ENCODE results near the gene PLA2G4D.

The PLA2G4D gene

GRCh38 chr15:42140383-42141070 lies 46.2 kb upstream of the PLA2G4D start:
- Histone ChIP-seq H3K79me2 (no peaks in the 10 kb centered on the region), H3K27ac (no peak overlapping the region), H2AFZ (no peak overlapping the region), H3K36me3 (ENCODE audit: control insufficient read depth, insufficient read depth, low read length) (no peaks in the 10 kb centered on the region), H3K4me2 (ENCODE audit: low read length) (no peak overlapping the region), H3K9ac (no peak overlapping the region), H3K4me3 (ENCODE audit: low read depth, low read length) (no peak overlapping the region), H3K4me1 (no peaks in the 10 kb centered on the region), H3K9me3 (ENCODE audit: control insufficient read depth, low read length) (no peaks in the 10 kb centered on the region), H3K27me3 (ENCODE audit: control insufficient read depth, insufficient read depth, low read length) (no peaks in the 10 kb centered on the region)
- no peak for TF ChIP-seq CTCF (IDR thresholded peaks at IDR 0.05)

- H3K27ac ChIP-seq = no peak overlapping the region
- no peak overlapping the region for H3K9ac ChIP-seq
- no peaks in the 10 kb centered on the region for H3K9me3 ChIP-seq (ENCODE audit: control insufficient read depth, low read length)
- no peak overlapping the region for H3K4me3 ChIP-seq (ENCODE audit: low read depth, low read length)
- H3K4me1 ChIP-seq = no peaks in the 10 kb centered on the region
- TF ChIP-seq CTCF (IDR thresholded peaks at IDR 0.05) = no peak
- no peaks in the 10 kb centered on the region for H3K27me3 ChIP-seq (ENCODE audit: control insufficient read depth, insufficient read depth, low read length)
- H2AFZ ChIP-seq = no peak overlapping the region
- no peaks in the 10 kb centered on the region for H3K79me2 ChIP-seq
- H3K36me3 ChIP-seq (ENCODE audit: control insufficient read depth, insufficient read depth, low read length) = no peaks in the 10 kb centered on the region
- H3K4me2 ChIP-seq (ENCODE audit: low read length) = no peak overlapping the region
These were observed 45.2 kb upstream of the PLA2G4D start for GRCh38 chr15:42139596-42139995.

- no peaks in the 10 kb centered on the region for H3K27me3 ChIP-seq (ENCODE audit: control insufficient read depth, insufficient read depth, low read length)
- TF ChIP-seq CTCF (IDR thresholded peaks at IDR 0.05) = no peak
- H3K36me3 ChIP-seq (ENCODE audit: control insufficient read depth, insufficient read depth, low read length) = no peaks in the 10 kb centered on the region
- no peak overlapping the region for H2AFZ ChIP-seq
- no peak overlapping the region for H3K4me2 ChIP-seq (ENCODE audit: low read length)
- H3K27ac ChIP-seq = no peak overlapping the region
- no peak overlapping the region for H3K9ac ChIP-seq
- H3K9me3 ChIP-seq (ENCODE audit: control insufficient read depth, low read length) = no peaks in the 10 kb centered on the region
- H3K4me3 ChIP-seq (ENCODE audit: low read depth, low read length) = no peak overlapping the region
- H3K79me2 ChIP-seq = no peaks in the 10 kb centered on the region
- H3K4me1 ChIP-seq = no peaks in the 10 kb centered on the region
These were observed 44.6 kb upstream of the PLA2G4D start for GRCh38 chr15:42138968-42139386.

- Histone ChIP-seq H3K27me3 (ENCODE audit: control insufficient read depth, insufficient read depth, low read length) (no peaks in the 10 kb centered on the region), H3K36me3 (ENCODE audit: control insufficient read depth, insufficient read depth, low read length) (no peaks in the 10 kb centered on the region), H2AFZ (no peak overlapping the region), H3K4me1 (no peaks in the 10 kb centered on the region), H3K4me3 (ENCODE audit: low read depth, low read length) (no peak overlapping the region), H3K9me3 (ENCODE audit: control insufficient read depth, low read length) (no peaks in the 10 kb centered on the region), H3K9ac (no peak overlapping the region), H3K27ac (no peak overlapping the region), H3K4me2 (ENCODE audit: low read length) (no peak overlapping the region), H3K79me2 (no peaks in the 10 kb centered on the region)
- no peak for TF ChIP-seq CTCF (IDR thresholded peaks at IDR 0.05)
These were observed 44.0 kb upstream of the PLA2G4D start for GRCh38 chr15:42138411-42138810.

Measured in parathyroid adenoma (tissue), 2 donors.